PC-9 (cell line): ENCODE measurements around the gene PDE11A.

ENCODE experiments used
- CTCF ChIP-seq: fragments of 200-600 bp; sonication (generic); conservative IDR thresholded peaks from 2 replicates; pipeline ENCODE4 v1.6.1; 2017; ENCODE audit warnings: mixed run types, antibody characterized with exemption, mild to moderate bottlenecking, moderate library complexity
- EZH2 ChIP-seq: fragments of 200-600 bp; sonication (generic); IDR thresholded peaks from 2 replicates; pipeline ENCODE4 v1.8.0; 2017; ENCODE audit warnings: antibody characterized with exemption, low read depth

- no peak for TF ChIP-seq CTCF
- no peak for TF ChIP-seq EZH2
These were observed 497.2 kb downstream of the PDE11A start for GRCh38 chr2:177575358-177575757.
